ENCODE results near the gene KAZN. TPM values are rescaled to one million over a fixed set of nuclear protein-coding genes. Genes with fewer than 3 reads are reported as not detected.

Gene KAZN
- total RNA-seq, 1 donor from 2014 or later, result 11.6 TPM

- peaks cover 50% of the 10 kb centered on the region for H3K4me1 Mint-ChIP-seq
- TF ChIP-seq CTCF (conservative IDR thresholded peaks at IDR 0.05), result no peak
- H3K4me3 Mint-ChIP-seq, result no peak overlapping the region
- no peaks in the 10 kb centered on the region for H3K9me3 Mint-ChIP-seq
- H3K27ac Mint-ChIP-seq (ENCODE audit: unreplicated experiment), result no peak overlapping the region
- H3K36me3 Mint-ChIP-seq (ENCODE audit: low read depth), result no peaks in the 10 kb centered on the region
- DNase-seq (ENCODE audit: low read depth, low spot score), result no peak
- H3K27me3 Mint-ChIP-seq (ENCODE audit: low read depth), result peaks cover 17% of the 10 kb centered on the region
Measured at GRCh38 chr1:14737561-14738094, 139.1 kb downstream of the KAZN start.

- peaks cover 48% of the 10 kb centered on the region for H3K4me1 Mint-ChIP-seq
- no peak overlapping the region for H3K27ac Mint-ChIP-seq (ENCODE audit: unreplicated experiment)
- TF ChIP-seq CTCF (conservative IDR thresholded peaks at IDR 0.05), result no peak
- H3K4me3 Mint-ChIP-seq, result no peak overlapping the region
- H3K9me3 Mint-ChIP-seq, result no peaks in the 10 kb centered on the region
- no peak for DNase-seq (ENCODE audit: low read depth, low spot score)
- H3K27me3 Mint-ChIP-seq (ENCODE audit: low read depth), result peaks cover 14% of the 10 kb centered on the region
- H3K36me3 Mint-ChIP-seq (ENCODE audit: low read depth), result peaks cover 3% of the 10 kb centered on the region
Measured at GRCh38 chr1:14738235-14738634, 139.8 kb downstream of the KAZN start.

- Mint-ChIP-seq H3K4me1 (peaks cover 44% of the 10 kb centered on the region), H3K27me3 (ENCODE audit: low read depth) (peaks cover 14% of the 10 kb centered on the region), H3K9me3 (no peaks in the 10 kb centered on the region), H3K36me3 (ENCODE audit: low read depth) (peaks cover 3% of the 10 kb centered on the region), H3K27ac (ENCODE audit: unreplicated experiment) (no peak overlapping the region), H3K4me3 (no peak overlapping the region)
- DNase-seq (ENCODE audit: low read depth, low spot score), result no peak
- no peak for TF ChIP-seq CTCF (conservative IDR thresholded peaks at IDR 0.05)
Measured at GRCh38 chr1:14738647-14739046, 140.2 kb downstream of the KAZN start.

- DNase-seq (ENCODE audit: low read depth, low spot score), result no peak
- no peak overlapping the region for H3K4me3 Mint-ChIP-seq
- H3K4me1 Mint-ChIP-seq, result peaks cover 40% of the 10 kb centered on the region
- TF ChIP-seq CTCF (conservative IDR thresholded peaks at IDR 0.05), result no peak
- H3K27ac Mint-ChIP-seq (ENCODE audit: unreplicated experiment), result no peak overlapping the region
- H3K27me3 Mint-ChIP-seq (ENCODE audit: low read depth), result peaks cover 11% of the 10 kb centered on the region
- no peaks in the 10 kb centered on the region for H3K9me3 Mint-ChIP-seq
- H3K36me3 Mint-ChIP-seq (ENCODE audit: low read depth), result peaks cover 3% of the 10 kb centered on the region
Measured at GRCh38 chr1:14739082-14739832, 140.8 kb downstream of the KAZN start.

- no peak for TF ChIP-seq CTCF (conservative IDR thresholded peaks at IDR 0.05)
- H3K9me3 Mint-ChIP-seq, result no peaks in the 10 kb centered on the region
- H3K4me3 Mint-ChIP-seq, result no peak overlapping the region
- H3K27me3 Mint-ChIP-seq (ENCODE audit: low read depth), result peaks cover 10% of the 10 kb centered on the region
- no peak for DNase-seq (ENCODE audit: low read depth, low spot score)
- H3K27ac Mint-ChIP-seq (ENCODE audit: unreplicated experiment), result no peak overlapping the region
- peaks cover 3% of the 10 kb centered on the region for H3K36me3 Mint-ChIP-seq (ENCODE audit: low read depth)
- H3K4me1 Mint-ChIP-seq, result peaks cover 36% of the 10 kb centered on the region
Measured at GRCh38 chr1:14740016-14740415, 141.5 kb downstream of the KAZN start.

Data from neural crest cell (in vitro differentiated cells).